CD14-positive monocyte (primary cell): ENCODE data around the gene SLC6A15. TPM values are rescaled to one million over a fixed set of nuclear protein-coding genes. Genes with fewer than 3 reads are reported as not detected.

ENCODE experiments used
- DNase-seq, 3 donors: peaks; one replicate each; pipeline ENCODE4 v3.0.0-alpha.2; 2011 to 2022
- H2AFZ ChIP-seq: 2 replicates; pipeline ENCODE4 v1.6.0; 2012; ENCODE audit warnings: mild to moderate bottlenecking, low read depth, low read length, inconsistent platforms; ENCODE audit not compliant: insufficient read depth, poor library complexity, severe bottlenecking
- H3K27ac ChIP-seq, 2 donors: 1 replicate in 1 of 2; 2 replicates in 1 of 2; pipeline ENCODE4 v1.5.1; 2012 to 2013; ENCODE audit warnings: low read length in 2 of 2, control low read depth in 1 of 2, inconsistent platforms in 1 of 2, low read depth in 1 of 2, mild to moderate bottlenecking in 1 of 2
- H3K27me3 ChIP-seq, 2 donors: one replicate each; pipeline versions ENCODE4 v1.6.0 to v1.6.1; 2011 to 2013; ENCODE audit warnings: low read length in 2 of 2; ENCODE audit not compliant: control insufficient read depth in 2 of 2, insufficient read depth in 2 of 2
- H3K36me3 ChIP-seq, 2 donors: replicated peaks in 1 of 2; 1 replicate in 1 of 2; 2 replicates in 1 of 2; pipeline versions ENCODE4 v1.5.1 to v1.6.1; 2012 to 2013; ENCODE audit warnings: low read length in 2 of 2, control low read depth in 1 of 2, inconsistent platforms in 1 of 2, mild to moderate bottlenecking in 1 of 2; ENCODE audit not compliant: insufficient read depth in 2 of 2, control insufficient read depth in 1 of 2
- H3K4me1 ChIP-seq, 2 donors: 1 replicate in 1 of 2; 2 replicates in 1 of 2; pipeline versions ENCODE4 v1.5.1 to v1.6.1; 2012 to 2013; ENCODE audit warnings: low read length in 2 of 2, control low read depth in 1 of 2, inconsistent platforms in 1 of 2, mild to moderate bottlenecking in 1 of 2, moderate library complexity in 1 of 2; ENCODE audit not compliant: insufficient read depth in 2 of 2, control insufficient read depth in 1 of 2
- H3K4me2 ChIP-seq: replicated peaks from 2 replicates; pipeline ENCODE3; 2012; ENCODE audit warnings: low read length, moderate library complexity, mild to moderate bottlenecking; ENCODE audit not compliant: poor library complexity, severe bottlenecking; ENCODE audit errors: extremely low read depth
- H3K4me3 ChIP-seq, 3 experiments: fragments of 200-600 bp in 1 of 3; sonication (generic) in 1 of 3; replicated peaks in 1 of 3; 1 replicate in 2 of 3; 2 replicates in 1 of 3; pipeline ENCODE4 v1.5.1; 2011 to 2013; ENCODE audit warnings: low read length in 3 of 3, mild to moderate bottlenecking in 3 of 3, control low read depth in 2 of 3, low read depth in 2 of 3, inconsistent platforms in 1 of 3, moderate library complexity in 1 of 3
- H3K79me2 ChIP-seq: 2 replicates; pipeline ENCODE4 v1.6.0; 2012; ENCODE audit warnings: mild to moderate bottlenecking, control low read depth, inconsistent platforms, low read length, moderate library complexity; ENCODE audit not compliant: insufficient read depth
- H3K9ac ChIP-seq: 2 replicates; pipeline ENCODE4 v1.6.0; 2017; ENCODE audit warnings: low read length, mild to moderate bottlenecking; ENCODE audit not compliant: insufficient read depth, poor library complexity, severe bottlenecking
- H3K9me3 ChIP-seq, 2 donors: replicated peaks in 1 of 2; 1 replicate in 1 of 2; 2 replicates in 1 of 2; pipeline versions ENCODE4 v1.5.1 to v1.6.1; 2012 to 2013; ENCODE audit warnings: low read length in 2 of 2, control low read depth in 1 of 2; ENCODE audit not compliant: control insufficient read depth in 1 of 2, insufficient read depth in 1 of 2
- H4K20me1 ChIP-seq: 2 replicates; pipeline ENCODE4 v1.6.0; 2012; ENCODE audit warnings: mild to moderate bottlenecking, low read length, control low read depth, moderate library complexity; ENCODE audit not compliant: insufficient read depth
- H3K27ac Mint-ChIP-seq, 7 donors: one replicate each; pipeline ENCODE4 v1.8.0; 2020; ENCODE audit warnings: mild to moderate bottlenecking in 7 of 7, mixed read lengths in 7 of 7, moderate library complexity in 6 of 7, inconsistent platforms in 2 of 7
- H3K27me3 Mint-ChIP-seq, 3 donors: one replicate each; pipeline ENCODE4 v1.8.0; 2021 to 2022; ENCODE audit warnings: low read depth in 3 of 3, mild to moderate bottlenecking in 3 of 3, mixed read lengths in 3 of 3, moderate library complexity in 3 of 3, inconsistent platforms in 1 of 3
- H3K36me3 Mint-ChIP-seq, 2 donors: one replicate each; pipeline ENCODE4 v1.8.0; 2020; ENCODE audit warnings: mixed read lengths in 2 of 2, inconsistent platforms in 1 of 2, mild to moderate bottlenecking in 1 of 2
- H3K4me1 Mint-ChIP-seq: one replicate; pipeline ENCODE4 v1.8.0; 2020; ENCODE audit warnings: mild to moderate bottlenecking, mixed read lengths
- H3K4me3 Mint-ChIP-seq, 2 donors: one replicate each; pipeline ENCODE4 v1.8.0; 2020; ENCODE audit warnings: mild to moderate bottlenecking in 2 of 2, mixed read lengths in 2 of 2, moderate library complexity in 1 of 2
- H3K9me3 Mint-ChIP-seq, 7 donors: one replicate each; pipeline ENCODE4 v1.8.0; 2020 to 2022; ENCODE audit warnings: mixed read lengths in 7 of 7, mild to moderate bottlenecking in 6 of 7, moderate library complexity in 6 of 7, inconsistent platforms in 2 of 7
- WGBS: methylation state at CpG from one replicate; pipeline ENCODE4 v1.1.5; 2013; ENCODE audit warnings: missing lambda C conversion rate; ENCODE audit not compliant: insufficient coverage; 5-methylcytosine and 5-hydroxymethylcytosine counted together
- intact Hi-C, 2 donors: fragments of 100-400 bp; cut with micrococcal nuclease; formaldehyde crosslinking; loops; one replicate each; pipeline versions ENCODE4 v1.15.0 to v1.15.1; 2023
- polyA plus RNA-seq, 3 donors: library from polyadenylated mRNA; depleted of rRNA in 1 of 3; unstranded in 2 of 3; stranded (reverse) in 1 of 3; fragments of 300-500 nt in 2 of 3; fragments of >200 nt in 1 of 3; fragmentation: Illumina TruSeq in 2 of 3; gene quantifications; 1 replicate in 2 of 3; 2 replicates in 1 of 3; pipeline ENCODE4 v1.2.3, GENCODE V29; 2012 to 2021
- TF ChIP-seq, protein P1 (sequence below): fragments of 200-600 bp; IDR thresholded peaks from one replicate; pipeline ENCODE4 v1.8.0; 2022; ENCODE audit warnings: antibody characterized with exemption, mild to moderate bottlenecking

SLC6A15 gene
- polyA plus RNA-seq, 3 donors: not detected

GRCh38 chr12:84857525-84858208 lies 54.9 kb downstream of the SLC6A15 start:
- Histone ChIP-seq H3K4me1 (no peaks in the 10 kb centered on the region), H3K9ac (no peak overlapping the region), H3K79me2 (no peaks in the 10 kb centered on the region), H3K4me3 (no peak overlapping the region), H4K20me1 (no peaks in the 10 kb centered on the region), H3K27me3 (no peaks in the 10 kb centered on the region), H2AFZ (no peak overlapping the region), H3K4me2 (no peak overlapping the region), H3K36me3 (no peaks in the 10 kb centered on the region), H3K9me3 (no peaks in the 10 kb centered on the region), H3K27ac (no peak overlapping the region)
- DNase-seq: no peak
- intact Hi-C loops: no loop called here
- no peaks in the 10 kb centered on the region for H3K36me3 Mint-ChIP-seq
- TF ChIP-seq, protein P1, sequence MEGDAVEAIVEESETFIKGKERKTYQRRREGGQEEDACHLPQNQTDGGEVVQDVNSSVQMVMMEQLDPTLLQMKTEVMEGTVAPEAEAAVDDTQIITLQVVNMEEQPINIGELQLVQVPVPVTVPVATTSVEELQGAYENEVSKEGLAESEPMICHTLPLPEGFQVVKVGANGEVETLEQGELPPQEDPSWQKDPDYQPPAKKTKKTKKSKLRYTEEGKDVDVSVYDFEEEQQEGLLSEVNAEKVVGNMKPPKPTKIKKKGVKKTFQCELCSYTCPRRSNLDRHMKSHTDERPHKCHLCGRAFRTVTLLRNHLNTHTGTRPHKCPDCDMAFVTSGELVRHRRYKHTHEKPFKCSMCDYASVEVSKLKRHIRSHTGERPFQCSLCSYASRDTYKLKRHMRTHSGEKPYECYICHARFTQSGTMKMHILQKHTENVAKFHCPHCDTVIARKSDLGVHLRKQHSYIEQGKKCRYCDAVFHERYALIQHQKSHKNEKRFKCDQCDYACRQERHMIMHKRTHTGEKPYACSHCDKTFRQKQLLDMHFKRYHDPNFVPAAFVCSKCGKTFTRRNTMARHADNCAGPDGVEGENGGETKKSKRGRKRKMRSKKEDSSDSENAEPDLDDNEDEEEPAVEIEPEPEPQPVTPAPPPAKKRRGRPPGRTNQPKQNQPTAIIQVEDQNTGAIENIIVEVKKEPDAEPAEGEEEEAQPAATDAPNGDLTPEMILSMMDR: no peak
- H3K27ac Mint-ChIP-seq: no peak overlapping the region
- H3K9me3 Mint-ChIP-seq: peaks cover 0 to 2% (median 0%) of the 10 kb centered on the region in 7 donors
- WGBS: 94% methylated on average over 2 of the region's 2 CpGs
- no peaks in the 10 kb centered on the region for H3K4me1 Mint-ChIP-seq
- H3K27me3 Mint-ChIP-seq: no peaks in the 10 kb centered on the region
- H3K4me3 Mint-ChIP-seq: no peak overlapping the region

DNA sequence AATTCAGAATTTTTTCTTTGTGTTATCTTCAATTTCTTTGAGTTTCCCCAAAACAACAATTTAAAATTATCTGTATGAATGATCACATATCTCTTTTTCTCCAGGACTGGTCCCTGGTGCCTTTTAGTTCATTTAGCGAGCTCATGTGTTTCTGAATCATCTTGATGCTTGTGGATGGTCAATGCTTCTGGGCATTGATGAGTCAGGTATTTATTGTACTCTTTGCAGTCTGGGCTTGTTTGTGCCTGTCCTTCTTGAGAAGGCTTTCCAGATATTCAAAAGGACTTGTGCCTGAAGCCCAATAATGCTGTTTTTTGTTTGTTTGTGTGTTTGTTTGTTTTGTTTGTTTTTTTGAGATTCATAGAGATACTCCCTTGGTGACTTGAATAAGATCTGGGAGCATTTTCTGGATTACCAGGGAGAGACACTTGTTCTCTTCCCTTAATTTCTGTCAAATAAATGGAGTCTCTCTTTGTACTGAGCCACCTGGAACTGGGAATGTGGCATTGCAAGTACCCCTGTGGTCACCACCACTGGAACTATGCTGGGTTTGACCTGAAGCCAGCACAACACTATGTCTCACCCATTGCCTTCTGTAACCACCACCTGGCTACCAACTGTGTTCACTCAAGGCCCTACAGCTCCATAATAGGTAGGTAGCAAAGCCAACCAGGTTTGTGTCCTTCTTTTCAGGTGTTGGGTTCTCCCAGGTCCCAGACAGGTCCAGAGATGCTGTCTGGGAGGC lies 56.3 kb downstream of the SLC6A15 start:
- no peak overlapping the region for H3K4me3 Mint-ChIP-seq
- Histone ChIP-seq H3K4me3 (no peak overlapping the region), H3K27ac (no peak overlapping the region), H3K4me2 (no peak overlapping the region), H4K20me1 (no peaks in the 10 kb centered on the region), H2AFZ (no peak overlapping the region), H3K9me3 (no peaks in the 10 kb centered on the region), H3K4me1 (no peaks in the 10 kb centered on the region), H3K9ac (no peak overlapping the region), H3K27me3 (no peaks in the 10 kb centered on the region), H3K79me2 (no peaks in the 10 kb centered on the region), H3K36me3 (no peaks in the 10 kb centered on the region)
- peaks cover 0 to 2% (median 0%) of the 10 kb centered on the region in 7 donors for H3K9me3 Mint-ChIP-seq
- H3K27ac Mint-ChIP-seq: no peak overlapping the region
- no peaks in the 10 kb centered on the region for H3K27me3 Mint-ChIP-seq
- no peaks in the 10 kb centered on the region for H3K36me3 Mint-ChIP-seq
- H3K4me1 Mint-ChIP-seq: no peaks in the 10 kb centered on the region
- DNase-seq: no peak
- intact Hi-C loops: no loop called here
- 50% methylated on average over 1 of the region's 1 CpG for WGBS
- TF ChIP-seq, protein P1: no peak
